Measurements from ENCODE around the gene EPO.

GRCh38 chr7:100728196-100728595 lies 7.9 kb downstream of the EPO start:
- TF ChIP-seq, protein P1, sequence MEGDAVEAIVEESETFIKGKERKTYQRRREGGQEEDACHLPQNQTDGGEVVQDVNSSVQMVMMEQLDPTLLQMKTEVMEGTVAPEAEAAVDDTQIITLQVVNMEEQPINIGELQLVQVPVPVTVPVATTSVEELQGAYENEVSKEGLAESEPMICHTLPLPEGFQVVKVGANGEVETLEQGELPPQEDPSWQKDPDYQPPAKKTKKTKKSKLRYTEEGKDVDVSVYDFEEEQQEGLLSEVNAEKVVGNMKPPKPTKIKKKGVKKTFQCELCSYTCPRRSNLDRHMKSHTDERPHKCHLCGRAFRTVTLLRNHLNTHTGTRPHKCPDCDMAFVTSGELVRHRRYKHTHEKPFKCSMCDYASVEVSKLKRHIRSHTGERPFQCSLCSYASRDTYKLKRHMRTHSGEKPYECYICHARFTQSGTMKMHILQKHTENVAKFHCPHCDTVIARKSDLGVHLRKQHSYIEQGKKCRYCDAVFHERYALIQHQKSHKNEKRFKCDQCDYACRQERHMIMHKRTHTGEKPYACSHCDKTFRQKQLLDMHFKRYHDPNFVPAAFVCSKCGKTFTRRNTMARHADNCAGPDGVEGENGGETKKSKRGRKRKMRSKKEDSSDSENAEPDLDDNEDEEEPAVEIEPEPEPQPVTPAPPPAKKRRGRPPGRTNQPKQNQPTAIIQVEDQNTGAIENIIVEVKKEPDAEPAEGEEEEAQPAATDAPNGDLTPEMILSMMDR (IDR thresholded peaks at IDR 0.05), result no peak
- TF ChIP-seq POLR2A (IDR thresholded peaks at IDR 0.05), result no peak

Measured in transverse colon (tissue), 3 donors.